ENCODE data around the gene DMD. TPM values are rescaled to one million over a fixed set of nuclear protein-coding genes. Genes with fewer than 3 reads are reported as not detected.

DMD gene
- total RNA-seq, 1 donor from 2014 or later: 3.8 TPM

DNA sequence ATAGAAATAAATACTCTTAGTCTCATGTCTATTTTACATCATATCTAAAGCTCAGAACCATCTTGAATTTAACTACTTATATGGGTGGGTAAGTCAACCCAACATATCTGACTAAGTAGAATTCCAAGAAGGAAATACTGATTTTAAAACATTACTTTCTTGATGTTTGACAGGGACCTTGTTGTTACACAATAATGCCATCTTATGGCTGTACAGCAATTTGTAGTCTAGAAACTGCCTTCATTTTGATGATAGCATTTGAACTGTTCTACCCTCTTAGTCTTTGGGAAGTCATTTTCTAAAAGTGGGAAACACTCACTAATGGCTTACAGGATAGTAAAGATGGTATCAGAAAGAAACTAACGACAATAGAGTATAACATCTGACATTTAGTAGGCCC lies 929.5 kb downstream of the DMD start:
- no peak for DNase-seq (ENCODE audit: low read depth in 2 of 2)

DNA sequence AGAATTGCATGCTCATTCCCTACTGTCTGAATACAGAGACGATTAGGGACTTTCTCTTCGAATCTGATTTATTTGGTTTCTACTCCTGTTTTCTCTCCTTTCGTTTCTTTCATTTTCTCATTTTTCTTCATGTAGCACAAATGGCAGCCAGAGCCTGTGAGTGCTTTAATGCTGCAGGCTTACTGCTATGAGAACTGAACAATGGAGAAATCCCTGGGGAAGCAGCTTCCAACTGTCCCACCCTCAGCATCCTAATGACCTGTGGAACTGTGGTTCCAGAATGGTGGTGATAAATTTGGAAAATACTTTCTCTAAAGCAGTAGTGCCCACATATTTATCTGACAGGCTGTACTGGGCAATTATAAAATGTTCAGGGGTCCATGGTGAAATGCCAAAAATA lies 930.4 kb downstream of the DMD start:
- no peak for DNase-seq (ENCODE audit: low read depth in 2 of 2)

DNA sequence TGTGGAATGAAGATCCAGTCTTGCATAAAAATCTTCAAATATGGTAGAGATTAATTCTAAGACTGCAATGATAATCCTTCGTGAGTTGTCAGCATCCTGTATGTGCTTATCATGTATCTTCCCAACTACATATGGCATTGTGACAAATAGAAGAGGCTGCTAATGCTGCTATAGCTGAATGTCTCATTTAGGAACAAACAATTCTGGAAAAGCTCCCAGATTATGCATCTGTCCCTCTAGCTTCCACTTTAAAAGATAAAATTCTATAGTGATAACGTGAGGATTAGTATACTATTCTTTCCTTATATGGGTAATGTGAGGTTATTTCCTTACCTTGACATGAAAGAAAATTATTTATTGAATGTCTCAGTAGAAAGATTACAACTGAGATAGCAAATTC lies 930.9 kb downstream of the DMD start:
- no peak for DNase-seq (ENCODE audit: low read depth in 2 of 2)

DNA sequence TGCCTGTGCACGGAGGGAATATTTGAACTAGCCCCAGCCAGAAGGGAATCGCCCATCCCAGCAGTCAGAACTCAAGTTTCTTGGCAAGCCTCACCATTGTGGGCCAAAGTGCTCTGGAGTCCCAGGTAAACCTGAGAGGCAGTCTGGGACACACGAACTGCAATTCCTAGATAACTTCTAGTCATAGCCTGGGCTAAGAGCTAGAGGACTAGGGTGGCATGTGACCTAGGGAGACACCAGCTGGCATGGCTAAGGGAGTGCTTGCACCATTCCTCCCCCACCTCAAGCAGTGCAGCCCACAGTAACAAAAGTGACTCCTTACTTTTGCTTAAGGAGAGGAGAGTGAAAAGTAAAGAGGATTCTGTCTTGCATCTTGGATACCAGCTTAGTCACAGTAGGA lies 935.2 kb downstream of the DMD start:
- no peak for DNase-seq (ENCODE audit: low read depth in 2 of 2)

DNA sequence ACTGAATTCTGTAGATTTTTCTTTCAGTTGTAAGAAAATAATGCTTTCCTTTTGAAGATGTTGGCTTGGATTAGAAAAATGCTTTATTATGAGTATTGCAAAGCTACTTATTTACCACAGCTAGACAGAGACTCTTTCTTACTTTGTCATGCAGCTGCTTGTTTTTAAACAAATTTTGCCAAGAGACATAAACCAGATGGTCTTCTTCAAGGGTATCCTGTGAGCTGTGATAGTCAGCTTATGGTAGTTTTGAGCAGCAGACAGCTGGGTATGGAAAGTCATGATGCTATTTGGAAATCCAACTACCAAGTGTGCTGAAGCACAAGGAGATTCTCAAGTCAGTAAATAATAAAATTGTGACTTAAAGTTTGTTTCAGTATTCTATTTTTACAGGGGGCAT lies 941.5 kb downstream of the DMD start:
- DNase-seq (ENCODE audit: low read depth in 2 of 2): no peak

DNA sequence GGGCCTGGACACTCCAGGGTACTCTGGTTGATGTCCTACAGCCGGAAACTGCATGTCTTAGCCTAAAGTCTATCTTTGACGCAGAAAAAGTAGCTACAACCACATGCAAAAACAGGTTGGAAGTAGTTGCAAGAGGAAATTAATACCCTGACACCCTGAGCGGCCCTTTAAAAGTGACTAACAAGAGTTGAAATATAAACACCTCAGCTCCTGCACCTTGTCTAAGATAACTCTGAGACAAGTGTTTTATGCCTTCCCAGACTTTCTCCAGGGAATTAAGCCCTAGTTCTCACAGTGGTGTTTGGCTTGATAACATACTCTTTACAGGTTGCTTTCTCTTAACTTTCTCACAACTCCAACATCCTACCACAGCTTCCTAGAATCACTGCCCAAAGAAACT lies 943.1 kb downstream of the DMD start:
- no peak for DNase-seq (ENCODE audit: low read depth in 2 of 2)

DNA sequence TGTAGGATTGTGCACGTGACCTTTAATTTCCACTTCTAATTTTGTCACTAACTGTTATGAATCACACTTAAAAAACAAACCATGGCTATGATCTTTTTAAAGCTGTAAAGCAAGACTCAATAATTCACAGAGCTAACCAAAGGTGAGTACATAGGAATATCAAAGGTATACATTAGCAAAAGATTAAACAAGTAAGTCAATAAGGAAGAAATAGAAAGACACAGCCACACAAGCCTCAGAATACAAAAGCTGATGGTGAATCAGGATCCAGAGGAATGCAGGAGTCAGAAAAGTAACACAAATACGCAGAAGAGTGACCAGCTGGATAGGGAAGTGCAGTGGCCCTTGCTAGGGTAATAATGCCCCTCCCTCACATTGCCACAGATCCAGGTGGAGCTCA lies 943.6 kb downstream of the DMD start:
- no peak for DNase-seq (ENCODE audit: low read depth in 2 of 2)

DNA sequence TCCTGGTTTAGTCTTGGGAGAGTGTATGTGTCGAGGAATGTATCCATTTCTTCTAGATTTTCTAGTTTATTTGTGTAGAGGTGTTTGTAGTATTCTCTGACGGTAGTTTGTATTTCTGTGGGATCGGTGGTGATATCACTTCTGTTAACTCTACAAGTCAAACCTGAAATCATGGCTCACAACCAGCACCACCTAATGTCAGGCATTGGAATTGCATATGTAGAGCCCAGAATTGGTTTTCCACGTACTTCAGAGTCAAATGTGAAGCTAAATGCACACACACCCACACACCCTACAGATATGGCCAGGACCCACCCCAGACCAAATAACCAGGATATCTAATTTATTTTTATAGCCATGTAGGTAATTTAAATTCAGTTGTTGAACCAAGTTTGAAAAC lies 964.7 kb downstream of the DMD start:
- peak; percentile 1 for DNase-seq (ENCODE audit: low read depth in 2 of 2)

DNA sequence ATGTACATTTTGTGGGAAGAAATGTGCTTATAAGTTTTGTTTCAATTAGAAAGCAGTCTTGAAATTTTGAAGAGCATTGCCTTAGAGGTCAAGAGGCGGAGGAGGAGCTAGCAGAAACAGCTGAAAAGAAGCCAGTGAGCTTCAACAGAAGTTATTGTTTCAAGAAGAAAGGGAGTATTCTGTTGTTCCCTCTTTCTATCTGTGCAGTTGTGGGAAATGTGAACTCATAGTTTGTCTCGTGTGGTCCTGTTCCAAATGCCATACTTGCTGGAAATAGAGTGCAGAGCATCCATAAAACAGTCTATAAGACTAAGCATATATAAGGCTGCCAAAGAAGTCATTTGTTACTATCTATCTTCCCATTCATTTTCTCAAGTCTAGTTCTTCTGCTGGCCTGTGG lies 1015.7 kb downstream of the DMD start:
- no peak for DNase-seq (ENCODE audit: low read depth in 2 of 2)

DNA sequence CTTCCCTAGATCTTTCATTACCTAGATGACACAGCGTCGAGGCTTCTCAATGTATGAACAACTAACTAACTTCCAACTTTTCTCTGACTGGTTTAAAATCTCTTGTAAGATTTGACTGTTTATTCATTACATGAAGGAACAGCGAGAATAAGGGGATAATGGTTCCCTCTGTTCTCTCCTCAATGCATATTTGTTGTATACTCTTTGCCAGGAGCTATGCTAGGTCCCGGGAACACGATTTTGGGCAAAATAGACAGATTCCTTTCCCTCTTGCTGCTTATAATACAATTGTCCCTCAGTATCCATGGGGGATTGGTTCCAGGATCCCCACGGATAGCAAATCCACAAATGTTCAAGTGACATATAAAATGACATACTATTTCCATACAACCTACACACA lies 1020.0 kb downstream of the DMD start:
- no peak for DNase-seq (ENCODE audit: low read depth in 2 of 2)

DNA sequence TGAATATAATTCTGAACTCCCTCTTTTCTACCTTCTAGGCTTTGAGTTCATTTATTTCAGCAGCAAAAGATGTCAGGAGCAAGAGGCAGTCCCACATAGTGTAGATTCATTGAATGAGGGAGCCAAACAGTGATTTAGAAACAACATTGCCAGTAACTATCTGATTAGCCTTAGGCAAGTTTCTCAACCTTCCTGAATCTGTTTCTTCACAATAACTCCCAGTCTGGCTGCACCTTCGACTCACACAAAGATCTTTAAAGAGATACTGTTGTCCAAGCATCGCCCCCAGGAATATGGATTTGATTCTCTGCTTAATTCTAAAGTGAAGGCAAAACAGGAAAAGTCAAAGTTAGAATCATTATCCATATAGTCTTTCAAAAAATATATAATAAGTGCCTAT lies 1026.2 kb downstream of the DMD start:
- DNase-seq (ENCODE audit: low read depth in 2 of 2): no peak

DNA sequence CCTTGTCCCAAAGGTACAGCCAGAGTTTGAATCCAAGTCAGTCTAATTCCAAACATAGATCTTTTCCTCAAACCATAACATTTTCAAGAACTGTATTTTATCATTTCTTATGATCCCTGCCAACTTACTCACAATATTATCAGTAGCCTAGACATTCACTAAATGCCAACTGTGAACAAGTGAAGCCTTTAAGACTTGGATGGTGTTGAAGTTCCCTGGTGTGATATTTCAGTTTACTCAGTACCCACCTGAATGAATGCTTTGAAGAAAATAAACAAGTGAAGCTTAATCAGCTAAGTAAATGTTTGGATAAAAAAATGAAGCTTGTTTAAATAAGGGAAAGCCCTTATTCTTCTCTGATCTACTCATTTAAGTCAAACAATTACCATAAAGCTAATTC lies 1028.3 kb downstream of the DMD start:
- no peak for DNase-seq (ENCODE audit: low read depth in 2 of 2)

DNA sequence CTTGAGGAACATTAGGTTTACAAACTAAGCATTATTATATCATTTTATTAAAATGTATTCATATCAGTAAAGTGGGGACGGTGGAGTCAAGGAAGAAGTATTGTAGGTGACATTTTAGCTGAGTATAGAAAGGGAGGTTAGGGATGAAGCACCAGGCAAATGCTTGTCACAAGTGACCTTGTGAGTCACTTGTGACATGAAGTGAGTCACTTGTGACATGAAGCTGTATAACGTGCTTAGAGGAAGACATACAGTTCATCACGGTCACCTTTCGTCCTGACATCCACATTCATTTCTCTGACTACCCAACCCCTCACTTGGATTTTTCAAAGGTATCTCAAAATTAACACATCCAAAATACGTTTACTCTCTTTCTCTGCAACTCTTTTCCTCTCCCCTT lies 1034.8 kb downstream of the DMD start:
- DNase-seq (ENCODE audit: low read depth in 2 of 2): no peak

DNA sequence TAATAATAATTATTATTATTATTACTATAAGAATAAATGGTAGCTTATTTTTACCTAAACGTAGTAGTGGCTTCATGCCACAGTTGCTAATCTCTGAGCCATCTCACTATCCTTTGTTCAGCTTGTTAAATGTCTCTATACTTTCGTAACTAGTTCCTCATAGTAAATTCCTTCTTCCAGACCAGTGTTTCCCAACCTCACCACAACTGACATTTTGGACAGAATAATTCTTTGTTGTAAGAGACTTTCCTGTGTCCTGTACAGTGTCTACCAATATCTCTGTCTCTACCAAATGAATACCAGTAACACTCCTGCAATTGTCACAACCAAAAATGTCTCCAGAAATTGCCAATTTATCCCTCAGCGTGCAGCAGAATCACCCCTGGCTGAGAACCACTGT lies 1040.9 kb downstream of the DMD start:
- DNase-seq (ENCODE audit: low read depth in 2 of 2): no peak

DNA sequence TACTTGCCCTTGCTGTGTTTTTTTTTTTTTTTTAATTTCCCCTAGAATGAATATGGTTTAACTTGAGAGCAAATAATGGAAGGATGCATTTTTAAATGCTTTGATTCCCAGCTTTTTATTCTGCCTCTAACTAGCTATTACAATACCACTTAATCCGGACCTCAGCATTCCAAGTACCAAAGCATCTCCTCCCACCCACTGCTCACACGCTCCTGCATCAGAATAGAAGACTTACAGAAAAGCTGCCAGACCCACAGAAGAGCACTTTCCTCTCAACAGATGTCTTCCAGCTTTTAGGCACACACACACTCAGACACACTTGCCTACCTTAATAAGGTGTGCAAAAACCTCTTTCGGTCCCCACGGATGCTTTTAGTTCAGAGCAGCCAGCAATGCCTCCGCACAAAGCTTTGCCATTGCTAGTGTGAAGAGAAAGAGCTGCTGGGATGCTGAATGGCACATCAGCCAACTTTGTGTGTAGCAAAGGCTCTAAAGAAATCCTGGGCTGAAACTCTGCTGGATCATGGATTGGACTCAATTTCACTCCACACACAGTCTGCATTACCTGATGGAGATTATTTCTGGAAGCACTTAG lies 1056.2 kb downstream of the DMD start:
- no peak for DNase-seq (ENCODE audit: low read depth in 2 of 2)

DNA sequence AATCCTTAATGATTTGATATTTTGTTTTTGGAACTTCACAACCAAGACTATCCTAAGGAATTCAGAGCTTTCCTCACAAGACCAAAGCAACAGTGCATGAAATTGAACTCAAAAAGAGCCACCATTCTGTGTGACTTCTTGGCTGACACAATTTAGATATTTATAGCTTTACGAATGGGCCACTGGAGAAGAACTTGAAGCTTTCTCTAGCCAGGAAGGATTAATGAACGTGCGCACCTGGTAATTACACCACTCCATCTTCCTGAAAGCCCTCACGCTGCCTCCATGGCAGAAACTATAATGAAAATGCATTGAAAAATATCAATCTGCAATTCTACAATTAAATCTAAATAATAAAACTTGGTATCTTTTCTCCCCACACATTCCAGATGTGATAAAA lies 1057.8 kb downstream of the DMD start:
- no peak for DNase-seq (ENCODE audit: low read depth in 2 of 2)

DNA sequence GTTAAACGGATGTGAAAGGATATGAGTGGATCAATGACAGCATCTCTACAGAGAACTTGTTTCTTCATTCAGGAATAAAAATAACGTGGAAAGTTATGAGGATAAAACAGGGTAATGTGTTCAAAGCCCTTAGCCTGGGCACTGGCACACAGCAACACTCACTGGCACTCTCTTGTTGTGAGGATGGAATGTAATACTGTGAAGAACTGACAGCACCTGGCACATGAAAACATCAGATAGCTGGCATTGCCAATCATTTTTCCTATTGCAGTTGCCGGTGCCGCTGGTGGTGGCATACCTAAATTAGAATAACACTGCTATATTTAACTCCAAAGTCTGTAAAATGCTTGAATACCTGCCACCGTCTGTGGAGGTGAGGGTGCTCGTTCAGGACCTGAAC lies 1061.2 kb downstream of the DMD start:
- no peak for DNase-seq (ENCODE audit: low read depth in 2 of 2)

DNA sequence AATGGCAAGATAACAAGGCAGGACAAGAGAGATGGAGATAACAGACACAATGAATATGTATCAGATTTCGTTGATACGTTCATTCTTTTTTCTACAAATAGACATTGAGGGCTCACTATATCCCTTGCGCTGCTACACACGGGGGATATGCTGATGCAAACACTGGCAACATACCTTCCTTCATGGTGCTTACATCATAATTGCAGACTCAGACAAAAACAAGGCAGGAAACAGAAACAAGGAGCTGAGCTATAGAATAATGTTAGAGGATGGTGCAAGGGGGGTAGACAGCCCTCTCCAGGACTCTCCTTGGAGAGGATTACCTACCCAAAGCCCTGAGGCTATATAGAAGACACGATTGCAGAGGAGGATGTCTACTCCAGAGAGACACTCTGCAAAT lies 1069.5 kb downstream of the DMD start:
- no peak for DNase-seq (ENCODE audit: low read depth in 2 of 2)

DNA sequence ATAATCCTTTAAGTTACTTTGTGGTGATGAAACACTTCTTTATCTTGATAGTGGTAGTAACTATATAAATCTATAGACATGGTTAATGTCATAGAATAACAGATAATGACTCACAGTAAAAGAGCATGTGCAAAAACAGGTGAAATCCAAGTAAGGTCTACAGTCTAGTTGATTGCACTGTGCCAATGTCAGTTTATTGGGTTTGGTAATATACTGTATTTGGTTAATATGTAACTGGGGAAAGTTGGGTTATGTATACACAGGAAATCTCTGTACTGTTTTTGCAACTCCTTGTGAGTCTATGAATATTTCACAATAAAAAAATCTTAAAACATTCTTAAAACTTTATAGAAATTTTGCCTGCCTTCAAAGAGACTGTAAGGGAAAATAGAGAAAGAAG lies 1071.9 kb downstream of the DMD start:
- no peak for DNase-seq (ENCODE audit: low read depth in 2 of 2)

DNA sequence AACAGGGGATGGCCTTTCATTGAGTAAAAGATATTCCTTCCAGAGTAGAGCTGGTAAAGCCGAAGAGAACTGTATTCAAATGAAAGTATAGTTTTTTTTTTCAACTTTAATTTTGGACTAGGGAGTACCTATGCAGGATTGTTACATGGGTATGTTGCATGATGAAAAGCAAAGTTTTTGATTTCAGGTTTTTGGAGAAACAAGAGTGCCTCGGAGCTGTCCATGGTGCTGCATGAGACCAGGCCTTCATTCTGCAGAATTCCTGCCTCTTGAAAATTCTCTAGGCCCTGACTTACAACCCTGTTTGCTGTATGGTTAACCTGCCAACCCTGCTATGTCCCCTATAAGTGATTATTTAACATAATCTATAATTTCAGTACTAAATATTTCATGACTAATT lies 1073.8 kb downstream of the DMD start:
- peak in 1 of 2 donors; percentile 0 for DNase-seq (ENCODE audit: low read depth in 2 of 2)

DNA sequence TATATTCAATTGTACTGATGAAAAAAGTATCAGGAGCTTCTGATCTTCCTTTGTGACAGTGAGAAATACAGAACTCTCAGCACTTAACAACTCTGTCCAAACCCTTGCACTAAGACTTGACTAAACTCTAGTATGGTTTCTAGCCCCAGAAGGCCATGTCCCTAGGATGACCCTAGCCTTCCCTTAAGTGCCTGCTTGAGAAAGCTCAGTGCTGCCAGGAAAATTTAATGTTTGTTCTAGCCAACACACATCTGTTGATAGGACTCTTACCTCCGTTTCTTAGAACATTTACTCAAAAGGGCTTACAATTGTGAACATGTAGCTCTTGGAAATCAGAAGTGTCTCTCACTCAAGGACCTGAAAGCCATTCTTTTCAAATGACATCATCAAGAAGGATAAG lies 1084.4 kb downstream of the DMD start:
- DNase-seq (ENCODE audit: low read depth in 2 of 2): no peak

DNA sequence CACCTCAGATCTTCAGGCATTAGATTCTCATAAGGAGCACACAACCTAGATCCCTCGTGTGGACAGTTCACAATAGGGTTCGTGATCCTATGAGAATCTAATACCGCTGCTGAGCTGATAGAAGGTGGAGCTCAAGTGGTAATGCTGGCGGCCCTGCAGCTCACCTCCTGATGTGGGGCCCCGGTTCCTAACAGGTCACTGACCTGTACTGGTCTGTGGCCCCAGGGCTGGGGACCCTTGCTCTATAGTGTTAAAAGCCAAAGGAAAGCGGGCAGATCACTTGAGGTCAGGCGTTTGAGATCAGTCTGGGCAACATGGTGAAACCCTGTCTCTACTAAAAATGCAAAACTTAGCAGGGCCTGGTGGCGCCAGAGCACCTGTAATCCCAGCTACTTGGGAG lies 1092.5 kb downstream of the DMD start:
- DNase-seq (ENCODE audit: low read depth in 2 of 2): no peak

DNA sequence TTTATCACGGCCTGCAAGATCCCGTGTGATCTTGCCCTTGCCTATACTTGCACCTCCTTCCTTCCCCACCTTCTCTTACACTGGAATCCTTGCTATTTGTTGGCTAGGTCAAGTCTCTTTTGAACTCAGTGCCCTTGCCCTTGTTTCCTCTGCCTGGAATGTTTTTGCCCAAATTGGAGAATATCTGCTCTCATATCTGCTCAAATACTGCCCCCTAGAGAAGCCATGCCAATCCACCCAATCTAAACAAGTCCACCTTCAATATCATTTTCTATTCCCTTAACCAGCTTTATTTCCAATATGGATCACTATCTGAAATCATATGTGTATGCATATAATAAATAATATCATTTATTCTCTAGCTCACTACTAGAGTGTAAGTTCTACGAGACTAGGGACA lies 1095.3 kb downstream of the DMD start:
- DNase-seq (ENCODE audit: low read depth in 2 of 2): no peak

DNA sequence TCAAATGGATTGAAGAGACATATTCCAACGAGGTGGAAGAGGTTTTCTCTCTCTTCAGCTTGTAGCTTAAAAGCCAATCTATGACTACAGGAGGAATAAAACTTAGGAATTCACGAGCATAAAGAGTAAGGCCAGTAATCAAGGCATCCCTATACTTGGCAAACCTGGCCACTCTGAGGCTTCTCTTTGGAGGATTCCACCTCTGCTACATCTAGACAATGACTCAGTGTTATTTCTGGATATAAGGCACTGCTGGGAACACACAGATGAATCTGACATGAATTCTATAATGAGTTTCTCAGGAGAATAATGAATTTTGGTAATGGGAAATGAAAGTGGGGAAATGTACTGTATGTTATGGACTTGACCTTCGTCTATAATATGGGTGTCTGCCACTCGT lies 1123.7 kb downstream of the DMD start:
- DNase-seq (ENCODE audit: low read depth in 2 of 2): no peak

DNA sequence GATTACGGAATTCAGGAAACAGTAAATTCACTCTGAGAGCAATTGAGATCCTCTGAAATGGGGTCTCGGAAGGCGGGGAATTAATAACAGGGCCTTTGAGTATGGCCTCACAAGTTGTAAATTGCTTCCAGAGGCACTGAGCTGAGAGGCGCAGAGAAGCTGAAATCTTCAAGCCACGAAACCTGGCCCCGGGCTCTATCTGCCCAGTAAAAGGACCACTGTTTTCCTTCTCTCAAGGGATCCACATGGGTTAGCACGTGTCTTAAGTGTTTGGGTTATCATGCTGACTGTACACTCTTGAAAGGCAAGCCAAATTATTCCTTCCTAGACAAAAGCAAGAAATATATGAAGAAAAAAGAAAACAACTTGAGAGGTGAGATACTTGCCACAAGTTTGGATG lies 1126.6 kb downstream of the DMD start:
- no peak for DNase-seq (ENCODE audit: low read depth in 2 of 2)
